ENCODE results near the gene RNF167. TPM values are rescaled to one million over a fixed set of nuclear protein-coding genes. Genes with fewer than 3 reads are reported as not detected.

Gene RNF167
- total RNA-seq, result 16.1 and 43.6 TPM in 2 replicates

DNA sequence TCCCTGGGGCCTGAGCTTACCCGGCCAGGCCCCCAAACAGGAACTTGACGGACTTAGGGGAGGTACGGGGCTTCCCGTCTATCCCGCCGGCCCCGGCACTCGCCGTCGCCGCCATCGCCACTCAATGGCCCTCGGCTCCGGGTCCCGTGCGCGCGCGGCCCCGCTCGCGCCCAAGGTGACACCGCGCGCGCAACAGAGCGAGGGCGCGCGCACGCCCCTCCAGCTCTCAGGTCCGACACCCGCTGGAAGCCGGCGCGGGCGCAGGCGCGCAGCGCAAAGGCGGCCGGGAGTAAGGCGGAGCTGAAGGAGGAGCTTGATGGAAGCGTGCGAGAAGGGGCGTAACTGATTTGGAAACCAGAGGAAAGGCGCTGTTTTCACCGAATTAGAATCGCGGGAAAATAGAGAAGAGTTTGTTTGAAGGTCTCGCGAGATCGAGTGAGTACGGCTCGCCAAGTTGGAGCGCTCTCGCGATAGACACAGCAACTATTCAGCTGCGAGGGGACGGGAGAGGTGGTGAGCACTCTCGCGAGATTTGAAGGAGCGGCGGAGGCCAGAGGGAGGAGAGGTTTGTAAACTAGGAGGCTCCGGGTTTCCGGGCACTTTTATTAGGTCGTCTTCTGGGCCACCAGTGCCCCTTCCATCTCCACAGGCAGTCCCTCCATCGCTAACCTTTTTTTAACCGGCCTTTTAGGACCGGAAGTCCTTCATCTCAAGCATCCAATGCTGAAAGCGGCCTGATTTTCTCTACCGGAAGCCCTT, at the start of gene RNF167, which contains the start of gene SLC25A11:
Gene RNF167, plus strand, starts transcription at position 473 of the 759 bp plus-strand sequence. CDS start 642 bp downstream, outside the sequence.
Gene SLC25A11, minus strand, starts transcription at position 251 of the 759 bp plus-strand sequence. Its CDS starts 136 bp downstream, at position 115.
- peak; percentile 99 for DNase-seq (ENCODE audit: low read depth)

GRCh38 chr17:4891411-4892410, 48.4 kb upstream of the RNF167 start:
- DNase-seq (ENCODE audit: low read depth), result no peak

DNA sequence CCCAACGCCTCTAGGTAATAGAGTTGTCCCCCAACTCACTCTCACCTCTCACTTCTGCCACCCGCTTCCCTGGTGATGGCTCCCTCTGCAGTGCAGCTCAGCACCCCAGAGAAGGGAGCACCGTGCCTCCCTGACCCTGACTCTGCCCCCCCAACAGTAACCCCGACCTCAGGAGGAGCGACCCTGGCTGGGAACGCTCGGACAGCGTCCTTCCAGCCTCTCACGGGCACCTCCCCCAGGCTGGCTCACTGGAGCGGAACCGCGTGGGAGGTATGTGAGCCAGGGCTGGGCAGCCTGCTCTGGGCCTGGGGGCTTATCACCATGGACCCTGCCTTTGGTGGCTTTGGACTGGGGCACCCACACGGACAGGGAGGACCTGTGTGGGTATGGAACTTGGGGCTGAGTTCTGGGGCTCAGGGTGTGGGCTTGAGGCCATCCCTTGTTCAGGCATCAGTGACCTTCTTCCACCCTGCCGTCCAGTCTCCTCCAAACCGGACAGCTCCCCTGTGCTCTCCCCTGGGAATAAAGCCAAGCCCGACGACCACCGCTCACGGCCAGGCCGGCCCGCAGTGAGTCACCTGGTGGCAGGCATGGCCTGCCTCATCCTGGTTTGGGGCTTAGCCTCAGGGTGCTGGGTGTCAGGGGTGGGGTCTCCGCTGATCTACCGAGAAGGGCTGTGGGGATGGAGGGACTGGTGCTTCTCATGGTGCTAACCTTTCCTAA, 47.4 kb upstream of the RNF167 start:
- no peak for DNase-seq (ENCODE audit: low read depth)

- DNase-seq (ENCODE audit: low read depth), result no peak
Measured at GRCh38 chr17:4893272-4893671, 46.8 kb upstream of the RNF167 start.

GRCh38 chr17:4893721-4894560, 46.1 kb upstream of the RNF167 start:
- DNase-seq (ENCODE audit: low read depth), result no peak

- DNase-seq (ENCODE audit: low read depth), result no peak
Measured at GRCh38 chr17:4895121-4895520, 44.9 kb upstream of the RNF167 start.

GRCh38 chr17:4895657-4896331, 44.3 kb upstream of the RNF167 start:
- DNase-seq (ENCODE audit: low read depth), result no peak

GRCh38 chr17:4896332-4897197, 43.5 kb upstream of the RNF167 start:
- DNase-seq (ENCODE audit: low read depth), result no peak

GRCh38 chr17:4897198-4897687, 42.8 kb upstream of the RNF167 start:
- no peak for DNase-seq (ENCODE audit: low read depth)

- DNase-seq (ENCODE audit: low read depth), result no peak
Measured at GRCh38 chr17:4897785-4898184, 42.3 kb upstream of the RNF167 start.

GRCh38 chr17:4898351-4898750, 41.7 kb upstream of the RNF167 start:
- DNase-seq (ENCODE audit: low read depth), result no peak

DNA sequence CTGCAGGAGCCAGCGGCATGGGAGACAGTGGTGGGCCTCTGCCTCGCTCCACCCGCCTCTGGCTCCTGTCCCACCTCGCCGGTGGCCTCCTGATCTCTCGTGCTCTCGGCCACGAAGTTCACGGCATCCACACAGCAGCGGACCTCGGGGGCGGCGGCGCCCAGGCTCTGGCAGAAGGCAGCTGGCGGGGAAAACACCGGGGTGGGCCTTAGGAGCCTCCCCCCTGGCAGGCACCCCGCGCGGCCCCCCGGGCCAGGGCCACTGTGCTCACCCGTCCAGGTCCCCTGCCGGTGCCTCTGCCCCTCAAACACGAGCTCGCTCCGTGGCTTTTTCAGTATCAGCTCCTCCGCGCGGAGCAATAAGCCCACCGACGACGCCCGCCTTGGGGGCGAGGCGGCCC, 41.1 kb upstream of the RNF167 start:
- DNase-seq (ENCODE audit: low read depth), result no peak

GRCh38 chr17:4899341-4900230, 40.5 kb upstream of the RNF167 start, which contains the start of gene C17orf107:
TSS of gene C17orf107 (plus strand) at chr17:4899536. CDS start at chr17:4899763, 227 bp downstream.
- DNase-seq (ENCODE audit: low read depth), result peak; percentile 53

- DNase-seq (ENCODE audit: low read depth), result no peak
Measured at GRCh38 chr17:4900231-4901107, 39.6 kb upstream of the RNF167 start.

DNA sequence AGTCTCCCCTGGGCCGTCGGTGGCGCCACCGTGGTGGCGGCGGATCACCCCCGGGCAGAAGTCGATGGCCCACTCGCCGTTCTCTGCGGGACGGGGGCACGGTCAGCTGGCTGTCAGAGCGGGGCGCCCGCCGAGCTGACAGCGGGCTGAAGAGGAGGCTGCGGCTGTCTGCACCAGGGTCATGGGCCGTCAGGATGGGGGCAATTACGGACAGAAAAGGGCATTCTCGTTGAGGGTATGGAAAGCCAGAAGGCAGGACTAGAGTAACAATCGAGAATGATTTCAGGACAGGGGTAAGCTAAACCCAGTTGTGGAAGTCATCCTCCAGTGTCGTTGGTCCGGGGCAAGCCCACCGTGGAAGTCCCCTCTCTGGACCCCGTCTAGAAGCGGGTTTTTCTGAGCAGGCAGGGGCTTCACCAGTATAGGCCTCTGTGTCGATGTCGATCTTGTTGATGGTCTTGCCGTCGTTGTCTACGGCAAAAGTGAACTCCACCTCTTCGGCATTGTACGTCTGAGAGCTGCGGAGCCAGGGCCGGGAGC, 38.9 kb upstream of the RNF167 start:
- DNase-seq (ENCODE audit: low read depth), result no peak

DNA sequence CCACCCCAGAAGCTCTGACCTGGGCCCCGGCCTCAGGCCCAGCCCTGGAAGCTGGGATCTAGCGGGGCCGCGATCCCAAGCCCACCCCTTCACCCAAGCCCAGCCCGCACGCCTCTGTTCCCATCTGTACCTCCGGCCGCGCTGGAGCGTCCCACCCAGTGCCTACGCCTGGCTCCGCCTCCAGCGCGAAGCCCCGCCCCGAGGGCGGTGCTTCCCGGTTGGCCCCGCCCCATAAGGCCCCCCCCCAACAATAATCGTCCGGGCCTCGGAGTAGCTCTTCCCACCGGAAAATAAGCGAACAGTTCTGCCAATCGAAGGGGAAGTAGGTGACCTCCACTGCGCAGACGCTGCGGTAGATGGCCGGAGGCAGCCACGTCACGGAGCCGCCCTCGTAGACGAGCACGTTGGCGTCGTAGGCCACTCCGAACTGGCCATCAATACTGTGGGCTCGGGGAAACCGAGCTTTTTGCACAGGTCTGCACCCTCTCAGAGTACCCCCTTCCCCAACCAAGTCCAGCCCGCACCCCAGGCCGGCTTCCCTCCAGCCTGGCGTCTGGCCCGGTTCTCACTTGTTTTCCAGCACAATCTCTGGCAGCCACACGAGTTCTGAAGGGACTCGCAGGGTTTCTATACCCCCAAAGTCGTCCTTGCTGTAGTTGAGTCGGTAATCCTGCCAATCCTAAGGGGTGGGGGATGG, 38.3 kb upstream of the RNF167 start:
- no peak for DNase-seq (ENCODE audit: low read depth)

Data from renal cortical epithelial cell (primary cell).